Middle frontal gyrus (tissue), 1 donor: ENCODE measurements around the gene ZFTA.

Experiments
- DNase-seq: peaks from one replicate; pipeline ENCODE4 v3.0.0-alpha.2; 2015; ENCODE audit warnings: low spot score; ENCODE audit errors: extremely low spot score

The ZFTA gene

GRCh38 chr11:63756919-63757761 is 11.4 kb downstream of the ZFTA start:
- DNase-seq = no peak

DNA sequence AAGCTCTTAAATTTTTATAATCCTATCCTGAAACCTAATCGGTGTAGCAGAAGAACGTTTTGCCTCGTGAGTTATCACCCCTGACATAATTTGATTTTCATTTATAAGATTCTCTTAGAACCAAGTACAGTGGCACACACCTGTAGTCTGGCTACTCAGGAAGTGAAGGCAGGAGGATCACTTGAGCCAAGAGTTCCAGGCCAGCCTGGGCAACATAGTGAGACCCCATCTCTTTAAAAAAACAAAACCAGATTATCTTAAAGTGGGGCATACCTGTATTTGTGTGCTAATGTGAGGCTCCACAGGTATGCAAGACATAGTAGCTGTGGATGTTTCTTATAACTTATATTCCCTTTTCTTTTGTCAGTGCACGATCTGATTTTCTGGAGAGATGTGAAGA is 19.0 kb downstream of the ZFTA start:
- DNase-seq = no peak

- DNase-seq = no peak
Observed at GRCh38 chr11:63747011-63747410, 21.6 kb downstream of the ZFTA start.

DNA sequence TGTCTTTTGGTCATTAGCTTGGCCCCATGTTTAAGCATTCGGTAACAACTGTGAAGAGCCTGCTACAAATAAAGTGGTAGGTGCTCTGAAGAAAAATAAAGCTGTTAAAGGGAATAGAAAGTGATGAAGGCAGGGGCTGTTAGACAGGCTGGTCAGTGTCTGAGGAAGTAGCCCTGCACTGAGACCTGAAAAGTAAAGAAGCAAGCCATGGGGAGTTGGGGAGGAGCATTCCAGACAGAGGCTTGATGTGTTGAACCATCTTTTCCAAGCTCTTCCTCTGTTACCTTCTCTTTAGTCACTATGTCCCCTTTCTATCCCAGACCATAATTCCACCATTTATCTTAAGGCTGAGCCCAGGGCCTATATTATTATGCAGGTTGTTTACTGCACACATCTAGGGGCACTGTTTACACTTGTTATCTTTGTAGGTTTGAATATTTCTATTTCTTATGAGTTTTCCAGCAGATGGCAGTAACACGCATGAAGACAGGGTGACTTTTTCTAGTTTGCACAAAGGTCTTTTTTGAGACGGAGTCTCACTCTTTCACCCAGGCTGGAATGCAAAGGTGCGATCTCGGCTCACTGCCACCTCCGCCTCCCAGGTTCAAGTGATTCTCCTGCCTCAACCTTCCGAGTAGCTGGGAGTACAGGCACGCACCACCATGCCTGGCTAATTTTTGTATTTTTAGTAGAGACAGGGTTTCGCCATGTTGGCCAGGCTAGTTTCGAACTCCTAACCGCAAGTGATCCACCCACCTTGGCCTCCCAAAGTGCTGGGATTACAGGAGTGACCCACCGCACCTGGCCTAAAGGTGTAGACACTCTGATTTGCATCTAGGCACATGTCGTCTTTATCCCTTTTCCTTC is 23.0 kb downstream of the ZFTA start:
- no peak for DNase-seq

- peak; percentile 72 for DNase-seq
Observed at GRCh38 chr11:63738720-63739360, 29.7 kb downstream of the ZFTA start.

DNA sequence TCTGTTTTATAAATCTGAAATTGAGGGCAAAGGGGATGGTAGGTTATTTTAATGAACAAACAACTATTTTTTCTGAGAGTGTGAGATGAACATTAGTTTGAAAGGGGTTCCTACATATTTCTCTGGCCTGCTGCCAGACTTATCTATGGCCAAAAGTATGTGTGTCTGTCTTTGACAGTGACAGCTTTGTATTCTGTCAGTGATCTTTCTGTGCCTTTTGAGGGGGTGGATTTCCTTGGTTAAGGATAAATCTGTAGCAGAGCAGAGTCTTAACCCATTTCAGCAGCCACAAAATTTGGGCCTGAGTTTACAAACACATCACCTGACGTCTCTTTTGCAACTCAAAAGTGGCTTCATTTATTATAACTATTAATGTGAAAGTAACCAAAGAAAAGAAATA is 30.9 kb downstream of the ZFTA start:
- no peak for DNase-seq

DNA sequence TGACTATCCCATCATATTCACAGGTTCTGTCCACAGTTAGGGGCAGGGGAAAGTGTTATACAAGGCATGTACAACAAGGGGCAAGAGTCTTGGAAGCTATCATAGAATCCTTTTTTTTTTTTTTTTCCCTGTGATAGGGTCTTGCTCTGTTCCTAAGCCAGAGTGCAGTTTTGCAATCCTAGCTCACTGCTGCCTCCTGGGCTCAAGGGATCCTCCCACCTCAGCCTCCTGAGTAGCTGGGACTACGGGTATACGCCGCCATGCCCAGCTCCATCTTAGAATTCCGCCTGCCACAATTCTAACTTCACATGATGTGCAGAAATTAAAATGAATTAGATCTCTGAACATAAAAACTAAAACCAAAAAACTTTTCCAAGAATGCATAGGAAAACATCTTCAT is 31.7 kb downstream of the ZFTA start:
- no peak for DNase-seq

DNA sequence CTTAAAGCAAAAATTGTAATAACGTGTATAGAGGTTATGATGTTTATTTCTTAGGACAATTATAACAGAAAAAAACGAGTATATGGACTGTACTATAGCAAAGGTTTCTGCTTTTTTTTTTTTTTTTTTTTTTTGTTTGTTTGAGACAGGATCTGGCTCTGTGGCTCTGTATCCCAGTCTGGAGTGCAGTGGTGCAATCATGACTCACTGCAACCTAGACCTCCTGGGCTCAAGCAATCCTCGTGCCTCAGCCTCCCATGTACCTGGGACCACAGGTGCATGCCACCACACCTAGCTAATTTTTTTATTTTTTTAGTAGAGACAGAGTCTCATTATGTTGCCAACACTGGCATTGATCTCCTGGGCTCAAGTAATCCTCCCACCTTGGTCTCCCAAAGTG is 39.2 kb downstream of the ZFTA start:
- no peak for DNase-seq

GRCh38 chr11:63720611-63721010 is 48.0 kb downstream of the ZFTA start:
- DNase-seq = no peak

GRCh38 chr11:63719987-63720386 is 48.6 kb downstream of the ZFTA start:
- no peak for DNase-seq

DNA sequence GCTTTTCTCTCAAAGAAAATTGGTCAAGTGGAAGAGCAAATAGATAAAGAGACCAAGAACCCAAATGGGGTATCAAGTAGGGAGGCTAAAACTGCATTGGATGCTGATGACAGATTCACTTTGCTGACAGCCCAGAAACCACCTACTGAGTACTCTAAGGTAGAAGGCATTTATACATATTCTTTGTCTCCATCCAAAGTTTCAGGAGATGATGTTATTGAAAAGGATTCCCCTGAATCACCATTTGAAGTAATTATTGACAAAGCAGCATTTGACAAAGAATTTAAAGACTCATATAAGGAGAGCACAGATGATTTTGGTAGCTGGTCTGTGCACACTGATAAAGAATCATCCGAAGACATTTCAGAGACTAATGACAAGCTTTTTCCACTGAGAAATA is 49.6 kb downstream of the ZFTA start:
- no peak for DNase-seq
